ENCODE data around the gene AFF1.

AFF1 gene

DNA sequence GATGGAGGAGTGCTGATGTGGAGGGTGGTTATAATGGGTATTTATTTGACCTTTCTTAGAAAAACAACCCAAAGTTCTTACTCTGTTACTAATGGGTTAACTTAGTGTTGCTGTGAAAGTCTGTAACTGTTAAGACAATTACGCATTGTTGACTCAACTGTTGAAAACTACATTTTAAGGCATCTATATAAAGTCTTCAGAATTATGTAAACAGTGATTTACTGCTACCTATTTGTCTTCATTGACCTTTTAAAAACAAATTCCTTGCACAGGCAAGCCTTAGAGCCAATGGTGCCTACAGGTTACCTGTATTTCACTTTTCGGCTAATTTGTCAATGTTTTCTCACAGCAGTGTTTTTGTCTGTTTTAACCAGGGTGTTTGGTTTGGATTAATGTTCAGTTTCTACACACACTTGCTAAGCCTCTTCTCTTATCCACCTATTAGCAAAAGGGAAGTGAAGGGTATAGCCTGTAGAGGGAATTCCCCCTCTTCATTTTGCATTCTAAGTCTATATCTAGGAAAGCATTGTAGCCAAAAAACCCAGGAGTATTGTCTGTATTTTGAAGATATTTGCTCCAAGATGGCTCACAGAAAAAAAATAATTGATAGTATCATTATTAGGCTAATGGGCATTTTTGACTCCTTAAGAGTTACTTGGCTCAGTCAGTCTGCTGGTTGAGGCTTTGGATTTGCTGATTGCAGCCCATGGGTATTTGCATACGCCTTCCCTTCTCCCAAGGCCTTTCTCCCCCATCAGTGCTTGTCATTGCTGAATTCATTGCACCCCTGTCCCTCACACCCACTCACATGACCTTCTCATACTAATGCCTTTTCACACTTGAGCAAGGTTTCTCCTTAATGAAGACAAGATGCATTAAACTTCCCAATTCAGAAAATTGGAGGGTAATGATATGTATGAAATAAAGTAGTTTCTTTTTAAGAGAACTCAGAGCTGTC, 30.5 kb downstream of the AFF1 start:
- TF ChIP-seq, protein P1, sequence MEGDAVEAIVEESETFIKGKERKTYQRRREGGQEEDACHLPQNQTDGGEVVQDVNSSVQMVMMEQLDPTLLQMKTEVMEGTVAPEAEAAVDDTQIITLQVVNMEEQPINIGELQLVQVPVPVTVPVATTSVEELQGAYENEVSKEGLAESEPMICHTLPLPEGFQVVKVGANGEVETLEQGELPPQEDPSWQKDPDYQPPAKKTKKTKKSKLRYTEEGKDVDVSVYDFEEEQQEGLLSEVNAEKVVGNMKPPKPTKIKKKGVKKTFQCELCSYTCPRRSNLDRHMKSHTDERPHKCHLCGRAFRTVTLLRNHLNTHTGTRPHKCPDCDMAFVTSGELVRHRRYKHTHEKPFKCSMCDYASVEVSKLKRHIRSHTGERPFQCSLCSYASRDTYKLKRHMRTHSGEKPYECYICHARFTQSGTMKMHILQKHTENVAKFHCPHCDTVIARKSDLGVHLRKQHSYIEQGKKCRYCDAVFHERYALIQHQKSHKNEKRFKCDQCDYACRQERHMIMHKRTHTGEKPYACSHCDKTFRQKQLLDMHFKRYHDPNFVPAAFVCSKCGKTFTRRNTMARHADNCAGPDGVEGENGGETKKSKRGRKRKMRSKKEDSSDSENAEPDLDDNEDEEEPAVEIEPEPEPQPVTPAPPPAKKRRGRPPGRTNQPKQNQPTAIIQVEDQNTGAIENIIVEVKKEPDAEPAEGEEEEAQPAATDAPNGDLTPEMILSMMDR (IDR thresholded peaks at IDR 0.05; ENCODE audit: insufficient read depth, low read depth, low read length, missing control alignments): no peak
- no peak overlapping the region for H3K4me3 ChIP-seq (ENCODE audit: low read depth, low read length)

DNA sequence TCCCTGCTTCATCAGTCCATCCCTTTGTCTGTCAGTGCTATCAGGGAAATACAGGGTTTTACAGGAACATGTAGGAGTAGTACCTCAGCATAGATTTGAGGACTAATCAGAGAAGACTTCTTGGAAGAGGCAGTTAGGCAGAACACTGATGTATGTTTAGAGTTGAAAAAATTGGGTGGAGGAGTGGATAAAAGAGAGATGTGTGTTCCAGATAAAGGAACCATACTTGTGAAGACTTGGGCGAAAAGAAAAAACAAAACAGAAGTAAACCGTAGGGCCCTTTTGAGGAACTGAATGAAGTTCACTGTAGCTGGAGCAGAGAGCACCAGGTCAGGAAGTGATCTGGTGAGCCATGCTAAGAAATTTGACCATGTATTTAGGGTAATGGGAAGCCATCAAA, 32.3 kb downstream of the AFF1 start:
- TF ChIP-seq, protein P1 (IDR thresholded peaks at IDR 0.05; ENCODE audit: insufficient read depth, low read depth, low read length, missing control alignments): no peak
- no peak for DNase-seq (ENCODE audit: low read depth)
- H3K4me3 ChIP-seq (ENCODE audit: low read depth, low read length): no peak overlapping the region

More for the DNA sequence above, 30.5 kb downstream of the AFF1 start:
- peak; percentile 41 for DNase-seq (ENCODE audit: low read depth)

DNA sequence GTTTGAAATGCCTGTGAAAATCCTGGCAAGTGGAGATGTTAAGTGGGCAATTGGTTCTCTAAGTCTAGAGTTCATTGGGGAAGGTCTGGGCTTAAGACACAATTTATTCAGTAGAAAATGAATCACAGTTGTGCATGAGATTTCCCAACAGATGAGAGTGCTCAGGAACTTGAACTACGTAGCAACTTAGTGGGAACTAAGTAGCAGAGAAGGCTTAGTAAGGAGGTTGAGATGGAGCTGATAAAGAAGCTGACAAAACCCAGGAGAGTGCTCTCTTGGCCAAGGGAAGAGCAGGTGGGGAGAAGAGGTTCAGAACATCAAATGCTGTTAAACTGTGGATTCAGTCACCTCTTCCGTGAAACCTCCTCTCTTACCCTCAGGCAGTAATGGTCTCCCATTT, 33.0 kb downstream of the AFF1 start:
- TF ChIP-seq, protein P1 (IDR thresholded peaks at IDR 0.05; ENCODE audit: insufficient read depth, low read depth, low read length, missing control alignments): no peak
- no peak overlapping the region for H3K4me3 ChIP-seq (ENCODE audit: low read depth, low read length)
- no peak for DNase-seq (ENCODE audit: low read depth)

DNA sequence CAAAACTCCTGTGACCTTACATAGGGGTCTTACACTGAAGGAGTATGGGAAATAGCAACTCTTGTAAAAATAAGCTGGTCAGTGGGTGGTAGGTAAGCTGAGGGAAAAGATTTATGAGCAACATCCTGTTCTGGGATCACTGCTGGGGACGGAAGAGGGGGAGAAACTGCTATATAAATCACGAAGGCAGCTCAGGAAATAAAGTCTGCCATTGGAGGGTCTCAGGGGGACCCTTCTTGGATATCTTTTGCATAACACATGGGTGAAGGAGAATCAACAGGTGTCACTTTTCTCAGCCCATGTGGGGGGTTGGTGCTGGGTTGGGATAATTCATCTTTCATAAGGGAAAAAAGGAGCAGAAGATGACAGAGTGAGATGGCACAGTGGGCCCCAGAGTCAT, 33.7 kb downstream of the AFF1 start:
- DNase-seq (ENCODE audit: low read depth): no peak
- H3K4me3 ChIP-seq (ENCODE audit: low read depth, low read length): no peak overlapping the region
- TF ChIP-seq, protein P1 (IDR thresholded peaks at IDR 0.05; ENCODE audit: insufficient read depth, low read depth, low read length, missing control alignments): no peak

DNA sequence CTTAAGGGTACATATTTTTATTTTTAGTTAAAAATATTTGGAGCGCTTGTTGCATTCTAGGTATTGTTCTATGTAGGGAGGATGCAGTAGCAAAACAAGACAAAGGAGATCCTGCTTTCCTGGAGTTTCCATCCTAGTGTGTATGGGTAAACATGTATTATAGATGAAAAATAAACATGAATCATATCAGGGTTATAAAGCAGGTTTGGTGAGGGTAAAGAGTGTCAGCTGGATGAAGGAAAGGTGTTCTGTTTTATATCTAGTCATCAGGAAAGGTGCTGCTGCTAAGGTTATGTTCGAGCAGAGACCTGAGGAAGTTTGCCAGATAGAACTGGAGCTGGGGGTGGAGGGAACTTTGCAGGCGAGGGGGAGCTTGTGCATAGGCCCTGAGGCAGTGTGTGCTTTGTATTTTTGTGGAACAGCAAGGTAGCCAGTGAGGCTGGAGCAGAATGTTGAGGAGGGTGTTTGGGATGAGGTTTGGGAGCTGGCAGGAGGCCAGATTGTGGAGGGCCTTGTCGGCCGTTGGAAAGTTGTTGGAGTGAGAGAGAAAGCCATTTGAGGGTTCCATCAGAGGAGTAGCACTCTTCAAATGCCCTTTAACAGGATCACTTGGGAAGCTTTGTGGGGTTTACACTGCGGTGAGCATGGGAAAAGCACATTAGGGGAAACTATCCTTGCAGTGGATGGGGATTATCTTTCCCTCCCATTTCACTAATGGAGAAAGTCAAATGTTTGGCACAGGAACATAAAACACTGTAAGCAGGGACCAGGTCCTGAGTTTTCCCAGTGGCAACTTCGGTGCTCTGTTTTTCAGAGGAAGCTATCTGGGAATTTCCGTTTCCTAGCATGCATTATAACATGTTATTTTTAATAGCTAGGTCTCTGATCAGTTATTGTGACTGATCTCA, 35.9 kb downstream of the AFF1 start:
- DNase-seq (ENCODE audit: low read depth): no peak
- TF ChIP-seq, protein P1 (IDR thresholded peaks at IDR 0.05; ENCODE audit: insufficient read depth, low read depth, low read length, missing control alignments): no peak

DNA sequence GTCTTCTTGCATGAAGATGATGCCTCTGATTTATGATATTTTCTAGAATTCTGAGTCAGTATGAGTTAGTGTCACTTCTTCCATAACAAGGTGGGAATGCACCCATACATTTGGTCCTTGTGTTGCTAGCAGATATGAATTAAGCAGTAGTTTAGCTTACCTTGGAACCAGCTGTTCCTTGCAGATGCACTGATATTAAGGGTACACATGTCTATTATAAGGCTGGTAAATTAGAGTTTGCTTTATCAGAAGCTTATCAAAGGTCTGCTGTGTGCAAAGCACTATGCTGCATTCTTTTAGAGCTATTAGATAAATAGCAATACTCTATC, 36.5 kb downstream of the AFF1 start:
- TF ChIP-seq, protein P1 (IDR thresholded peaks at IDR 0.05; ENCODE audit: insufficient read depth, low read depth, low read length, missing control alignments): no peak
- DNase-seq (ENCODE audit: low read depth): no peak
- H3K4me3 ChIP-seq (ENCODE audit: low read depth, low read length): no peak overlapping the region

More for the DNA sequence above, 35.9 kb downstream of the AFF1 start:
- H3K4me3 ChIP-seq (ENCODE audit: low read depth, low read length): no peak overlapping the region

Data from GM12865 (cell line).